Skeletal muscle tissue (tissue), 4 donors: ENCODE measurements around the gene GAD1. TPM values are rescaled to one million over a fixed set of nuclear protein-coding genes. Genes with fewer than 3 reads are reported as not detected.

Source experiments
- H3K27ac ChIP-seq: one replicate; pipeline ENCODE4 v1.7.0; 2013; ENCODE audit warnings: mild to moderate bottlenecking, low read depth, low read length, inconsistent platforms
- H3K27me3 ChIP-seq, 3 donors: one replicate each; pipeline ENCODE4 v1.7.0; 2013; ENCODE audit warnings: low read length in 3 of 3; ENCODE audit not compliant: control insufficient read depth in 3 of 3, insufficient read depth in 3 of 3
- H3K36me3 ChIP-seq, 3 donors: one replicate each; pipeline ENCODE4 v1.7.0; 2013; ENCODE audit warnings: low read length in 3 of 3; ENCODE audit not compliant: control insufficient read depth in 3 of 3, insufficient read depth in 3 of 3
- H3K4me1 ChIP-seq, 3 donors: one replicate each; pipeline ENCODE4 v1.7.0; 2013; ENCODE audit warnings: low read length in 3 of 3, mild to moderate bottlenecking in 3 of 3; ENCODE audit not compliant: control insufficient read depth in 3 of 3, insufficient read depth in 3 of 3
- H3K4me3 ChIP-seq, 3 donors: one replicate each; pipeline ENCODE4 v1.7.0; 2013; ENCODE audit warnings: low read length in 3 of 3
- H3K9ac ChIP-seq, 3 donors: one replicate each; pipeline ENCODE4 v1.7.0; 2013; ENCODE audit warnings: low read length in 3 of 3, mild to moderate bottlenecking in 3 of 3, moderate library complexity in 2 of 3, low read depth in 1 of 3
- H3K9me3 ChIP-seq, 3 donors: one replicate each; pipeline ENCODE4 v1.7.0; 2013; ENCODE audit warnings: low read length in 3 of 3; ENCODE audit not compliant: control insufficient read depth in 3 of 3
- total RNA-seq: library from RNA; depleted of rRNA; stranded (reverse); fragments of >200 nt; gene quantifications from one replicate; pipeline ENCODE4 v1.2.3, GENCODE V29; 2014
- donor health status: Osteomylitis.

The GAD1 gene
- total RNA-seq, 1 donor from 2014 or later: 0.52 TPM

DNA sequence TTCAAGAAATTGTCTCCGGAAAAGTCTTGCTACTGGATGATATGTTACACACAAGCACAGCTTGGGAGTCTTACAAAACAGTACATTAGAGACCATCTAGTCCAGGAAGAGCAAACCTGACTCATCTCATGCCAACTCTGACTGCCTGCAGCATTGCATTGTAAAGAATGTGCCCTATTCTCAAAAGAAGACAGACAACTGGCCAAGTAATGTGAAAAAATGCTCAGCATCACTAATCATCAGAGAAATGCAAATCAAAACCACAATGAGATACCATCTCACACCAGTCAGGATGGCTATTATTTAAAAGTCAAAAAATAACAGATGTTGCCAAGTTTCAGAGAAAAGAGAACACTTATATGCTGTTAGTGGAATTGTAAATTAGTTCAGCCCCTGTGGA lies 69.7 kb downstream of the GAD1 start:
- H3K9ac ChIP-seq: no peak overlapping the region

DNA sequence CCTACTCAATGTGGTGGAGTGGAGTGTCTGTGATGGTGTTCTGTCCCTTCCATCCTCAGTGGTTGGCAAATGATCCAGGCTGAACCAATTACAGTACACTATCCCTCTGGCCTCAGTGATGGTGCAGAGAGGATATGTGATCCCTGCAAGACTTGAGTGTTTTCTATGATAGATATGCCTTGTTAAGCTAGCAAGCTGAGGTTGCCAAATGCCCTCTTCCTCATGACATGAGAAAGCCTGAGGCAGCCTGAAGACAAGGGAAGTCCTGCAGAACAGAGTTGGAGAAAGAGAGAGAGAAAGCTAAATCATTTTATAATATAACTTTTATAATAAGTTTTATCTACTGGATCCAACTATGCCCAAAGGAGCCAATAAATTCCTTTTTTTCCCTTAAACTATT lies 70.8 kb downstream of the GAD1 start:
- H3K9me3 ChIP-seq: no peaks in the 10 kb centered on the region
- no peak overlapping the region for H3K9ac ChIP-seq
- H3K4me3 ChIP-seq: no peak overlapping the region
- H3K27me3 ChIP-seq: peaks cover 0 to 4% (median 0%) of the 10 kb centered on the region in 3 donors
- no peaks in the 10 kb centered on the region for H3K4me1 ChIP-seq
- no peaks in the 10 kb centered on the region for H3K36me3 ChIP-seq
- no peak overlapping the region for H3K27ac ChIP-seq

More for the DNA sequence above, 69.7 kb downstream of the GAD1 start:
- no peaks in the 10 kb centered on the region for H3K9me3 ChIP-seq
- H3K4me1 ChIP-seq: no peaks in the 10 kb centered on the region
- H3K27me3 ChIP-seq: peaks cover 0 to 4% (median 0%) of the 10 kb centered on the region in 3 donors
- no peak overlapping the region for H3K4me3 ChIP-seq
- H3K36me3 ChIP-seq: no peaks in the 10 kb centered on the region
- H3K27ac ChIP-seq: no peak overlapping the region

DNA sequence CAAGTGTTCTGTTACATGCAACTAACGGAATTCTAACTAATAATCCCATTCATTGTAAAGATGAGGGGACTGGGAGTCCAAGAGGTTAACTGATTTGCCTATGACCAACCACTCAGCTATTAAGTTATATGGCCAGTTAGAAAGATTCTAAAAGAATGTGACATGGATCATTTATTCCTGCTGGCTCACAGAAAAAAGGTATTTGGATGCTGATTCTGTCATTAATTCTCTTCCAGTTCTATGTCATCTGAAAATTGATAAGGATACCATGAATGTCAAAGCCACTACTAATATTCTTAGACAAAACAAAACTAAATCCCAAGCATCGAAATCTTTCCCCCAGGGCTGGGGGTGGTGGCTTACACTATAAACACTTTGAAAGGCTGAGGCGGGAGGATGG lies 71.2 kb downstream of the GAD1 start:
- H3K27ac ChIP-seq: no peak overlapping the region
- no peak overlapping the region for H3K4me3 ChIP-seq
- H3K9me3 ChIP-seq: no peaks in the 10 kb centered on the region
- no peak overlapping the region for H3K9ac ChIP-seq
- no peaks in the 10 kb centered on the region for H3K4me1 ChIP-seq
- H3K27me3 ChIP-seq: peaks cover 0 to 4% (median 0%) of the 10 kb centered on the region in 3 donors
- no peaks in the 10 kb centered on the region for H3K36me3 ChIP-seq

DNA sequence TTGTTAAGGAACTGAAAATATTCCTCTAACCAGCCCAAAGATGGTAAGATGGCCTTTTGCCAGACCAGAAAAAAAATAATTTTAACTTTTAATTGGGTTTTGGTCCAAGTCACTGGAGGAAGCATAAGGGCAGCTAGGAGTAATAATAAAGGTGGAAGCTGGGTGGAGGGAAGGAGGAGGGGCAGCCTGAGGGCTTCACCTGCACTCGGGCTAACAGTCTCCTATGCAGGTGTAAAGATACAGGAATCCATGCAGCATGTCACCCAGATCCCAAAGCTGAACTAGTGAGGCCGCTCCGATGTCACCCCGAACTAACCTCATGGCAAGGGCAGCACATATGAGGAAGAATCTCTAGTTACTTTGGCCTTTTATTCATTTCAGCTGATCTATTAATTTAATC lies 75.2 kb downstream of the GAD1 start:
- Histone ChIP-seq H3K36me3 (no peaks in the 10 kb centered on the region), H3K27me3 (no peaks in the 10 kb centered on the region), H3K4me3 (no peak overlapping the region), H3K27ac (no peak overlapping the region), H3K4me1 (no peaks in the 10 kb centered on the region), H3K9ac (no peak overlapping the region), H3K9me3 (no peaks in the 10 kb centered on the region)

DNA sequence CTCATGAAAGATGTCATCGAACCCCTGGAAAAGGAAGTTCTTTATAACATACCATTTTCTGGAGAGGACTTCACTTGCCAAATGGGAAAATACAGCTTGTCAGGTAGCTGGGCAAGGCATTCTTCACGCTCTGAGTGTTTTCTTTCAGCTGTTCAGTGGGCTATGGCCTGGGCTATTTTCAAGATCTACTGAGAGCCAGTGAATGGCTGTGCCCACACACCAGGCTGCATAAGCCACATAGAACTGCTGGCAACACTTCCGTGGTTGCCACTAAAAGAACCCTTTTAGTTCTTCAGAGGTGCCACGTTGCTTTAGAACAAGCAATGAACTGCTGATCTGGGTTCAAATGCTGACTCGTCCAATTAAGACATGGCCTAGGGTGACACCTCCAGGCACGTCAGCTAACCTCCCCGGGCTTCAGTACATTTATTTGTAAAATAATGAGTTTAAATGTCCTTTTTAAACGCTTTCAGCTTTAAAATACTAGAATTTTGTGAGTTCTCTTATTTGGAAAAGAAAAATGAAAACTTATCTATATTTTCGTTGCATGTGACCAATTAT lies 75.8 kb downstream of the GAD1 start:
- no peaks in the 10 kb centered on the region for H3K9me3 ChIP-seq
- H3K4me1 ChIP-seq: no peaks in the 10 kb centered on the region

DNA sequence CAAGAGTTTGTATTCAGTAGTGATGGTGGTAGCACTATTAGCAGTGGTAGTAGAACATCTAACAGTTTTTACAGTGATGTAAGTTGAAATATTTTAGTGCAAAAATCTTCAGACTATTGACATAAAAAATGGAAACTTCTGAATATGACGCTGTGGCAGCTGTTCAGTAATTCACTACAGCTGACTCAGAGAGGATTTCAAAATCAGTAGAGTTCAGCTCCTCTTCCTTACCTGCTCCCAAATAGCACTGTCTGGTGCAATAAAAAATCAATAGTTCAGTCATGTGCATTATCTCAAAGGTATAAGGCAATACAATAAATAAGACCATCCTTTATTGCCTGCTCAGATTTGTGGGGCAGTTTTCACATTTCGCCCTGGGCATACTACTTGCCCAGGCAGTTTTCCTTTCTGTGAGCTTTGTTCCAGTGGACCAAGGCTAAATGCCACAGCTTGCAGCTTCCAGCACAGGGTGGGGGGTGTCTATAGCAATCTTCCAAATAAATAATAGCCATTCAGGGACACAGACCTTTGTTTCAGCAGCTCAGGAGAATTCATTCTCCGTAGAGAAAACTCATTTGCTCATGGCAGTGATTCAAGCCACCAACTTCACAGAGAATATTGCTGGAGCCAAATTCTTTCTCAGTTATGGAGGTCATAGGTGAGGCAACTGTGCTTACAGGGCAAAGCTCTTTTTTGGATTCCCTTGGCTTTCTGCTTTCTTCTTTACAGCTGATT lies 78.5 kb downstream of the GAD1 start:
- H3K9me3 ChIP-seq: no peaks in the 10 kb centered on the region
- no peak overlapping the region for H3K4me3 ChIP-seq
- no peak overlapping the region for H3K27ac ChIP-seq
- H3K9ac ChIP-seq: no peak overlapping the region
- H3K4me1 ChIP-seq: no peaks in the 10 kb centered on the region
- no peaks in the 10 kb centered on the region for H3K36me3 ChIP-seq
- no peaks in the 10 kb centered on the region for H3K27me3 ChIP-seq

More for the DNA sequence above, 75.8 kb downstream of the GAD1 start:
- Histone ChIP-seq H3K9ac (no peak overlapping the region), H3K4me3 (no peak overlapping the region), H3K36me3 (no peaks in the 10 kb centered on the region), H3K27me3 (no peaks in the 10 kb centered on the region), H3K27ac (no peak overlapping the region)

DNA sequence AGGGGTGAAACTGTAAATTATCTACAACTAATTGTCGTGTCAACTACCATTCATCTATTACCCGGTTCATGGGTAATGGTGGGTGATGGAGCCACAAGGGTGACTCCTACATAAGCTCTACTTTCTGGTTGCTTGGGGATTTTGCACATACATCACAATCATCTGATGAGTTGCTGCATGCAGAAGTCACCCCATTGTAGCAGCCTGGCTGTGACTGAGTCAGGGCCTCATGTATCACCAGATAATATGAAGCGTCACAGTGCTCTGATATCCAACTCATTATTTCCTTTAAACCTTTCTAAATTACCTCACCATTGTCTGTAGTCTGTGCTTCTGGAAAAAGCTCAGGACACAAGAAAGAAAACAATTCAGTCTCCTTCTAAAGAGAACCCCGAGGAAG lies 79.9 kb downstream of the GAD1 start:
- no peaks in the 10 kb centered on the region for H3K36me3 ChIP-seq
- no peak overlapping the region for H3K27ac ChIP-seq
- no peaks in the 10 kb centered on the region for H3K9me3 ChIP-seq

DNA sequence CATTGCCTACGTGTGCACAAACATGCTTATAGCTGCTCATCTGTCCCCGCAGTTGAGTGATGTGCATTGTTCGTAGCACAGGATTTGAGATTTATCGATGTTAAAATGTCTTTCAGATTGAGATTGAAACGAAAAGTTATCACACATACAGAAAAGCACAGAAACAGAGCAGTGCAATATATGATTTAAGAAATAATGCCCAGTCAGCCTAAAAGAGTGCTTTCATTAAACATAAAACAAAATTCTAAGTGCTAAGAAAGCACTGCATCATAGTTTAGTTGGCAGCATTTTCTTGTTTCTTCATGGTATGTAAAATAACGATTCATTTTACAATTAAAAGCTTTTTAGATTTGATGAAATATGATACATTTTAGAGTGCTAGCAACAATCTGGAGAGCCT lies 80.4 kb downstream of the GAD1 start:
- Histone ChIP-seq H3K9ac (no peak overlapping the region), H3K9me3 (no peaks in the 10 kb centered on the region), H3K27me3 (no peaks in the 10 kb centered on the region), H3K4me1 (no peaks in the 10 kb centered on the region), H3K4me3 (no peak overlapping the region), H3K36me3 (no peaks in the 10 kb centered on the region), H3K27ac (no peak overlapping the region)

More for the DNA sequence above, 79.9 kb downstream of the GAD1 start:
- Histone ChIP-seq H3K4me1 (no peaks in the 10 kb centered on the region), H3K9ac (no peak overlapping the region), H3K4me3 (no peak overlapping the region), H3K27me3 (no peaks in the 10 kb centered on the region)

DNA sequence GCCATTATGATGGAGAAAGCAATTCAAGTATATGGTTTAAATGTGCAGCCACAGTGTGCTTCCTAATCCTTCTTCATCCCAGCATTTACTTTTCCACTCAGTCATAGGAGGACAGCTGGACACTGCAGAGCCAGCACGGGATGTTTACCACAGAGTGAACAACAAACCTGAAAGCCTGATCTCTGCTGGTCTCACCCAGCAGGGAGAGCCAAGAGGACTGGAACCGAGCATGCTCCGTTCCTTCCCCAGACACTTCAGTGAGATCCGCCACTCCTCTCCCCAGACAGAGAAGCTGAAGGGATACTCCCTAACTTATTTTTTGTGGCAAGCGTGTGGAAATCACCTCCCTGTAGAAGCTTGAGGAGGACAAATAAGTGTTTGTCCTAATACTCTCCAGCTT lies 89.2 kb downstream of the GAD1 start:
- Histone ChIP-seq H3K27ac (no peak overlapping the region), H3K27me3 (no peaks in the 10 kb centered on the region), H3K4me1 (no peaks in the 10 kb centered on the region), H3K9ac (no peak overlapping the region), H3K9me3 (peaks cover 0 to 5% (median 0%) of the 10 kb centered on the region in 3 donors), H3K36me3 (no peaks in the 10 kb centered on the region), H3K4me3 (no peak overlapping the region)
